Lower lobe of right lung (tissue), 2 donors: ENCODE data around the gene KIF21B. TPM values are rescaled to one million over a fixed set of nuclear protein-coding genes. Genes with fewer than 3 reads are reported as not detected.

Source experiments
- ATAC-seq, 2 donors: fragments of 200-7000 bp; cut with Tn5 transposase; one replicate each; pipeline ENCODE4 v1.9.1; 2020 to 2022; ENCODE audit warnings: mild to moderate bottlenecking in 2 of 2, moderate library complexity in 2 of 2
- DNase-seq: peaks from one replicate; pipeline ENCODE4 v3.0.0-alpha.2; 2020
- H3K27ac ChIP-seq: fragments of 200-600 bp; one replicate; pipeline ENCODE4 v1.8.0; 2022
- H3K27me3 ChIP-seq: fragments of 200-600 bp; one replicate; pipeline ENCODE4 v1.8.0; 2022; ENCODE audit warnings: low read depth
- H3K36me3 ChIP-seq: fragments of 200-600 bp; one replicate; pipeline ENCODE4 v1.8.0; 2022; ENCODE audit warnings: mild to moderate bottlenecking
- H3K4me1 ChIP-seq: fragments of 200-600 bp; one replicate; pipeline ENCODE4 v1.8.0; 2022
- H3K4me3 ChIP-seq: fragments of 200-600 bp; one replicate; pipeline ENCODE4 v1.8.0; 2022; ENCODE audit warnings: mild to moderate bottlenecking
- H3K9me3 ChIP-seq: fragments of 200-600 bp; one replicate; pipeline ENCODE4 v1.8.0; 2022
- intact Hi-C: fragments of 100-400 bp; cut with DNase I; formaldehyde crosslinking; loops from one replicate; pipeline ENCODE4 v1.11.0; 2022
- total RNA-seq: library from RNA; stranded (reverse); fragmentation: NEBNext Ultra II Directional; extraction: Animal tissue kit (Norgen Biotek cat#: 25700); gene quantifications from one replicate; pipeline ENCODE4 v1.2.1, GENCODE V29; 2021
- TF ChIP-seq, protein P1 (sequence below): fragments of 200-600 bp; IDR thresholded peaks from one replicate; pipeline ENCODE4 v1.8.0; 2022; ENCODE audit warnings: antibody characterized with exemption, mild to moderate bottlenecking
- donor health status: DM: no; HTN: yes; CAD: no; lungs with severe emphysema.

The KIF21B gene
- total RNA-seq, 1 donor from 2014 or later, result 4.7 TPM

DNA sequence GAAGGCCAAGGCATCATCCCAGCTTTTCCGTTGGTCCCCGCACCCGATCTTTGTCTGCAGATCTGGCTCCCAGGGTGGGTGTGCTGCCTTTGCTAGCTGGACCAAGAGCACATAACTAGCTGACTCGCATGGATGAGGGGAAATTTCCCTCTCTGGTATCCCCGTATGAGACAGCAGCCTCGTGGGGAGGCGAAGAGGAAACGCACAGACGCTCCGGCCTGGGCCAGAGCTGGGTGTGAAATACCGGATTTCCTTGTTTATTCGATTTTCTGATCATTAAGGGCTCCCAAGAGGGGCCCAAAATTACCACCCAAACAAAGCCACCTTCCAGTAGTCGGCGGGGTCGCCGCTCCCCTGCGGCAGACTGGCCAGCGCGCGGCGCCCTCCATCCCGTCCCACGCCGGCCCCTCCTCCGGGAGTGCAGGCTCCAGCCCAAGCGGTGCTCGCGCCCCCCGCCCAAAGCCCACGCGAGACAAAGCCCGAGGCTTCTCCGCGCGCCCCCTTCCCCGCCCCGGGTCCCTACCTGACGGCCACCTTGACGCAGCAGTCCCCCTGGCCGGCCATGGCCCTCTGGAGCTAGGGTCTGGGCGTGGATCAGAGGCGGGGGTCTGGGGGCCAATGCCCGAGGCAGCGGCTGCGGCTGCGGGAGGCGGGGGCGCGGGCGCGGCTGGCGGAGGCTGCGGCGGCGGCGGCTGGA is 546 bp downstream of the KIF21B start:
- no peak for ATAC-seq
- peak overlapping the region; percentile 64 for H3K27ac ChIP-seq
- peak; percentile 60 for DNase-seq
- H3K4me1 ChIP-seq, result peaks cover 77% of the 10 kb centered on the region
- no peaks in the 10 kb centered on the region for H3K9me3 ChIP-seq
- no peaks in the 10 kb centered on the region for H3K36me3 ChIP-seq
- TF ChIP-seq, protein P1, sequence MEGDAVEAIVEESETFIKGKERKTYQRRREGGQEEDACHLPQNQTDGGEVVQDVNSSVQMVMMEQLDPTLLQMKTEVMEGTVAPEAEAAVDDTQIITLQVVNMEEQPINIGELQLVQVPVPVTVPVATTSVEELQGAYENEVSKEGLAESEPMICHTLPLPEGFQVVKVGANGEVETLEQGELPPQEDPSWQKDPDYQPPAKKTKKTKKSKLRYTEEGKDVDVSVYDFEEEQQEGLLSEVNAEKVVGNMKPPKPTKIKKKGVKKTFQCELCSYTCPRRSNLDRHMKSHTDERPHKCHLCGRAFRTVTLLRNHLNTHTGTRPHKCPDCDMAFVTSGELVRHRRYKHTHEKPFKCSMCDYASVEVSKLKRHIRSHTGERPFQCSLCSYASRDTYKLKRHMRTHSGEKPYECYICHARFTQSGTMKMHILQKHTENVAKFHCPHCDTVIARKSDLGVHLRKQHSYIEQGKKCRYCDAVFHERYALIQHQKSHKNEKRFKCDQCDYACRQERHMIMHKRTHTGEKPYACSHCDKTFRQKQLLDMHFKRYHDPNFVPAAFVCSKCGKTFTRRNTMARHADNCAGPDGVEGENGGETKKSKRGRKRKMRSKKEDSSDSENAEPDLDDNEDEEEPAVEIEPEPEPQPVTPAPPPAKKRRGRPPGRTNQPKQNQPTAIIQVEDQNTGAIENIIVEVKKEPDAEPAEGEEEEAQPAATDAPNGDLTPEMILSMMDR, result no peak
- H3K27me3 ChIP-seq, result no peaks in the 10 kb centered on the region
- intact Hi-C loops, result no loop called here
- peak overlapping the region; percentile 62 for H3K4me3 ChIP-seq

DNA sequence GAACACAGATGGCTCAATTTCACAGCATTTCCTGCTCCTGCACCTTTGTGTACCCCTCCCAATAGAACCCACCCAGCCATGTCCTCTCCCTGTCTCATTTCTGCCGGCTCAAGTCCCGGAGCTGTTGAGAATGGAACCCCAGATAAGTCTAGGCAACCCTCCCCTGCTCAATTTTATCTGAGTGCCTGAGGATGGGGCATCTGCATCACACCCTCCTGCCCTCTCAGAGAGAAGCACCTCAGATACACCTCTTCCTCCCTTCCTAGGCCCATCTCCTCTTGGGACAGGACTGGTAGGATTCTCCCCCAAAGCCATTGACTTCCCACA is 1.1 kb downstream of the KIF21B start:
- Histone ChIP-seq H3K9me3 (no peaks in the 10 kb centered on the region), H3K27ac (peak overlapping the region; percentile 64), H3K36me3 (no peaks in the 10 kb centered on the region), H3K27me3 (no peaks in the 10 kb centered on the region), H3K4me1 (peaks cover 77% of the 10 kb centered on the region), H3K4me3 (peak overlapping the region; percentile 62)
- ATAC-seq, result no peak
- intact Hi-C loops, result no loop called here
- no peak for DNase-seq
- TF ChIP-seq, protein P1, result no peak

DNA sequence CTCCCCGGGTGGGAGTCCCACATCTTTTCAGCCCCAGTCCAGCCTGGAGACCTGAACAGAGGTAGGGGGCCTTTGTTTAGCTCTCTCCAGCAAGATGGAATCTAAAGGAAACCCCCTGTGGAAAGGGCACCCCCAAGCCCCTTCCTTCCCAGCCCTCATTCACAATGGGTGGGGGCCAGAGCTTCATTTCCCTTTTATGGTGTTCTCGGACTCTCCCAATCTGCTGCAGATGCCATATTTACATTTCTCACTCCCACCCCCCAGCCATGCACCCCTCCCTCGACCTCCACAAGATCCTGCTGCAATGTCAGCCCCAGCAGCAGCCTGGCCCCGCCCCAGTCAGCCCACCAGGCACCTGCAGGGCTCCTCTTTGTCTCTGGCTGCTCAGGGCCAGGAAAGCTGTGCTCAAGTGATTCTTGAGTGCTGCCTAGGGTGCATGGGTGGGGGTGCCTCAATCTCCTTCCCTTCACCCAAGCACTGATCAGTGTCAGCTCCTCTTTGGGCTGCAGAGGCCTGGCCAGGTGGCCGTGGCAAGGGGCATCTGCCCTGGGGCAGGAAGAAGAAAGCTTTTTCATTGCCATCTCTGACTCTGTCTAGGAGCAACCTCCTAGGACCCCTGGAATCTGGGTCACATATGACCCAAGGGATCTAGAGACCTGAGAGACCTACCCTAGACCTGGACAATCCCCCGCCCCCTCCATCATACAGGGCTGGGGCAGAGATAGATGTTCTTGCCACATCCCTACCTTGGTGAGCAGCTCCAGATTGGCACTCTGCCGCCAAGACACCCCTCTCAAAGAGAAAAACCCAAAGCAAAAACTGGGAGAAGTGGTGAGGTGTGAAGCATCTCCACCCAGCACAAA is 1.7 kb downstream of the KIF21B start:
- DNase-seq, result no peak
- Histone ChIP-seq H3K27me3 (no peaks in the 10 kb centered on the region), H3K36me3 (no peaks in the 10 kb centered on the region), H3K4me3 (peak overlapping the region; percentile 62), H3K27ac (no peak overlapping the region), H3K4me1 (peaks cover 77% of the 10 kb centered on the region), H3K9me3 (no peaks in the 10 kb centered on the region)
- intact Hi-C loops, result no loop called here
- no peak for ATAC-seq
- TF ChIP-seq, protein P1, result no peak

DNA sequence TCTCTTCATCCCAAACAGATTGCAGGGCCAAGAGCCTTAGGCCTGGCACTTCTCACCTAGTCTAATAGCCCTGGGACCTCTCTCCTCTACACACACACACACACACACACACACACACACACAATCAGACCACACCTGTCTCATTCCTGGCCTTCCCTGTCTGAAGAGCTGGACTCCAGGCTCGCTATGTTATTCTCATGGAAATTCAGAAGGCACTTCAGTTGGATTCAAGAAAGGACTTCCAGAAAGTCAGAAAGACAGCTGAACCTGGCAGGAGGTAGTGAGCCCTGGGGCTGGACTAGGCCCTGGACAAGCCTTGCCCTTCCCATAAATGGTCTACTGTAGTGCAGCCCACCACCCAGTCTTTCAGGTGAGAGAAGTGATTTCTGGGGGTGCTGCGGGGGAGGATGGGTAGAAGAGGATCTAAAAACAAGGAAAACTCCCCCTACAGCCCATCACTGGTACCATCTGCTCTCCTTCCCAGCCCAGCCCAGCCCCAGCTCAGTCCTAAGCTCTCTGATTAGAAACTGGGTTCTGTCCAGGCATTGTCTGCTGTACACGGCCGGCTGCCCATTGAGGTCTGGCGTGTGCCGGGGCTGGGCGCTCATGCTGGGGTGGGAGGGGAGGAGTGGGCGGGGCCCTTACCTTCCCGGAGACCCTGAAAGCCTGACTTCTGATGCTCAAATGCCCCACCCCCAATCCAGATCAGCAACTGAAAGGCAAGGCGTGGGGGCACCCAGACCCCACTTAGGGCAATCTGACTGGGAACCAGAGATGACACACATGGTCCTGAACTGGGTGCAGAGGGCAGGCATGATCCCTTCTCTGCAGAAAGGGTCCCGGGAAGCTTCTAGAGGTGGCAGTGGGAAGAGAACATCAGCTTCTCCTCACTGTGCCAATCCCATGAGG is 2.5 kb downstream of the KIF21B start:
- no peaks in the 10 kb centered on the region for H3K9me3 ChIP-seq
- H3K4me3 ChIP-seq, result no peak overlapping the region
- no peak for DNase-seq
- TF ChIP-seq, protein P1, result peak; percentile 17
- H3K36me3 ChIP-seq, result no peaks in the 10 kb centered on the region
- no peak for ATAC-seq
- H3K27ac ChIP-seq, result peak overlapping the region; percentile 24
- no peaks in the 10 kb centered on the region for H3K27me3 ChIP-seq
- intact Hi-C loops, result no loop called here
- peaks cover 77% of the 10 kb centered on the region for H3K4me1 ChIP-seq

DNA sequence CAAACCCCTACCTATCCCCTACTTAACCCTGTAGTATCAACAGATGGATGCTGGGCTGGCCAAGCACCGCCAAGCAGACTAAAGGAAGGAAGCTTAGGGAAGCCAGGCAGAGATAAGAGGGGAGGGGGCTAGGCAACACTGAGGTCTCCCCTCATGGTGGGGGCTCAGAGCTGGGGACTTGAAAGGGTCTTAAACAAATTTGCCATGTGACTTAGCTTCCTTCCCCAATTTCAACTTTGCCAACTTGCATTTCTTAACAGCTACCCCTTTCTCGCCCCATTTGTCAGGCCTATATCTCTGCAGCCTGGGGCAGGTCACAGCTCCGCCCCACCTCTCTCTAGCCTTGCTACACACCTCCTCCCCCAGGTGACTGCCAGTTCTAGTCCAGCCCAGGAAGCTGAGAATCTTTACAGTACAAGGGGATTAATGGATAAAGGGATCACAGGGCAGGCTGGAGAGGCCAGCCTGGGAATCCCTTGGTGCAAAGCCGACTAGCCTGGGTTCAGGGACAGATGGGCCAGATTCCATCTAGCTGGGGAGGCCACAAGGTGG is 3.4 kb downstream of the KIF21B start:
- ATAC-seq, result peak in 1 of 2 donors; percentile 7
- H3K27ac ChIP-seq, result peak overlapping the region; percentile 24
- intact Hi-C loops, result no loop called here
- no peaks in the 10 kb centered on the region for H3K36me3 ChIP-seq
- no peaks in the 10 kb centered on the region for H3K9me3 ChIP-seq
- no peak overlapping the region for H3K4me3 ChIP-seq
- TF ChIP-seq, protein P1, result no peak
- DNase-seq, result no peak
- peaks cover 80% of the 10 kb centered on the region for H3K4me1 ChIP-seq
- H3K27me3 ChIP-seq, result peaks cover 4% of the 10 kb centered on the region
